HepG2 (cell line): ENCODE data around the gene DNAJC4. TPM values are rescaled to one million over a fixed set of nuclear protein-coding genes. Genes with fewer than 3 reads are reported as not detected.

Experiments used
- E2F1 ChIP-seq: sonication (generic); formaldehyde crosslinking; IDR thresholded peaks from 2 replicates; pipeline ENCODE4 v1.5.0; 2020; ENCODE audit warnings: missing genetic modification reagents
- GABPA ChIP-seq, 2 experiments: IDR thresholded peaks; 2 replicates each; pipeline ENCODE4 v1.6.1; 2011 to 2016; ENCODE audit warnings: low read depth in 2 of 2, low read length in 1 of 2, missing biosample characterization in 1 of 2, missing genetic modification characterization in 1 of 2
- IKZF5 ChIP-seq: IDR thresholded peaks from 2 replicates; pipeline ENCODE4 v1.6.1; 2018; ENCODE audit warnings: missing genetic modification reagents, mild to moderate bottlenecking, missing compliant biosample characterization
- KMT2A ChIP-seq: sonication (generic); formaldehyde crosslinking; IDR thresholded peaks from 2 replicates; pipeline ENCODE4 v1.4.0; 2020; ENCODE audit warnings: missing genetic modification reagents
- MAX ChIP-seq: IDR thresholded peaks from 2 replicates; pipeline ENCODE4 v1.6.1; 2012; ENCODE audit warnings: inconsistent platforms
- SNRNP70 ChIP-seq: fragments of 200-400 bp; formaldehyde crosslinking; IDR thresholded peaks from 2 replicates; pipeline ENCODE4 v1.6.1; 2017; ENCODE audit warnings: mild to moderate bottlenecking, low read depth, low read length, moderate library complexity
- YEATS2 ChIP-seq: sonication (generic); formaldehyde crosslinking; IDR thresholded peaks from 2 replicates; pipeline ENCODE4 v1.4.0; 2020; ENCODE audit warnings: missing genetic modification reagents, borderline replicate concordance
- ZBTB34 ChIP-seq: sonication (generic); formaldehyde crosslinking; IDR thresholded peaks from 2 replicates; pipeline ENCODE4 v1.8.0; 2022; ENCODE audit warnings: mild to moderate bottlenecking, missing genetic modification reagents
- ZNF263 ChIP-seq: sonication (generic); formaldehyde crosslinking; IDR thresholded peaks from 2 replicates; pipeline ENCODE4 v1.4.0; 2020; ENCODE audit warnings: missing genetic modification reagents
- ZNF274 ChIP-seq: sonication (generic); formaldehyde crosslinking; IDR thresholded peaks from 2 replicates; pipeline ENCODE4 v1.5.1; 2020; ENCODE audit warnings: mild to moderate bottlenecking, missing genetic modification reagents
- ZNF296 ChIP-seq: sonication (generic); formaldehyde crosslinking; conservative IDR thresholded peaks from 2 replicates; pipeline ENCODE4 v1.5.0; 2020; ENCODE audit warnings: mild to moderate bottlenecking, missing genetic modification reagents
- ZNF512B ChIP-seq: sonication (generic); formaldehyde crosslinking; IDR thresholded peaks from 2 replicates; pipeline ENCODE4 v1.5.1; 2020; ENCODE audit warnings: missing genetic modification reagents, mild to moderate bottlenecking, borderline replicate concordance
- ZNF800 ChIP-seq: sonication (generic); formaldehyde crosslinking; IDR thresholded peaks from 2 replicates; pipeline ENCODE4 v1.4.0; 2020; ENCODE audit warnings: missing genetic modification reagents
- ZSCAN25 ChIP-seq: sonication (generic); formaldehyde crosslinking; IDR thresholded peaks from 2 replicates; pipeline ENCODE4 v1.8.0; 2022; ENCODE audit warnings: mild to moderate bottlenecking, missing genetic modification reagents
- polyA plus RNA-seq, 8 experiments: library from polyadenylated mRNA; depleted of rRNA in 3 of 8; stranded (reverse) in 7 of 8; unstranded in 1 of 8; fragments of >200 nt; fragmentation: Illumina TruSeq in 4 of 8; extraction: Trizol in 4 of 8; gene quantifications; 2 replicates each; pipeline versions ENCODE4 v1.2.1 to v1.2.3, GENCODE V29; 2011 to 2016; ENCODE audit warnings: low read depth in 4 of 8, missing spikeins in 1 of 8, mixed read lengths in 1 of 8; ENCODE audit not compliant: insufficient read depth in 1 of 8
- total RNA-seq, 5 experiments: library from RNA; depleted of rRNA; stranded (reverse); fragments of >200 nt; fragmentation: Illumina TruSeq; extraction: Trizol; gene quantifications; 2 replicates each; pipeline ENCODE4 v1.2.3, GENCODE V29; 2016; ENCODE audit warnings: low read depth in 1 of 5

Gene DNAJC4
- total and polyA plus RNA-seq, 2 of the 13 experiments (the other 11 are each of a cell fraction or from before 2014, with no cell fraction given) = 10.3 to 60.8 TPM

- TF ChIP-seq ZBTB34 = peak; percentile 75; the same call in 1 of the 2 replicates
- TF ChIP-seq IKZF5 (CRISPR knock-in tag) = peak; percentile 69
- peak; percentile 33; the same call in 1 of the 2 replicates for TF ChIP-seq ZSCAN25 (CRISPR knock-in tag)
- no peak for TF ChIP-seq GABPA (IDR thresholded peaks at IDR 0.05; ENCODE audit: low read depth, low read length)
- peak; percentile 79 for TF ChIP-seq GABPA (CRISPR knock-in tag; IDR thresholded peaks at IDR 0.05; ENCODE audit: low read depth)
- peak; percentile 65; the same call in 1 of the 2 replicates for TF ChIP-seq E2F1
- no peak for TF ChIP-seq ZNF274 (CRISPR knock-in tag)
- TF ChIP-seq KMT2A (CRISPR knock-in tag) = 0 out of 2 replicates have a peak, but pooled peaks have one; percentile 32
- peak; percentile 24 for TF ChIP-seq MAX
- TF ChIP-seq YEATS2 (CRISPR knock-in tag) = peak; percentile 21; the same call in 1 of the 2 replicates
- TF ChIP-seq ZNF296 (CRISPR knock-in tag) = 0 out of 2 replicates have a peak, but pooled peaks have one; percentile 23
- peak; percentile 39; the same call in 1 of the 2 replicates for TF ChIP-seq ZNF800 (CRISPR knock-in tag)
- TF ChIP-seq ZNF512B (CRISPR knock-in tag) = no peak
- TF ChIP-seq SNRNP70 = no peak
- TF ChIP-seq ZNF263 (CRISPR knock-in tag) = 0 out of 2 replicates have a peak, but pooled peaks have one; percentile 21
Observed at GRCh38 chr11:64230171-64230984, at the start of gene DNAJC4 (continued).
